ENCODE results near the gene NLN.
A peak's percentile ranks its signal among the peaks of the same experiment; 100 is the strongest.

NLN gene

DNA sequence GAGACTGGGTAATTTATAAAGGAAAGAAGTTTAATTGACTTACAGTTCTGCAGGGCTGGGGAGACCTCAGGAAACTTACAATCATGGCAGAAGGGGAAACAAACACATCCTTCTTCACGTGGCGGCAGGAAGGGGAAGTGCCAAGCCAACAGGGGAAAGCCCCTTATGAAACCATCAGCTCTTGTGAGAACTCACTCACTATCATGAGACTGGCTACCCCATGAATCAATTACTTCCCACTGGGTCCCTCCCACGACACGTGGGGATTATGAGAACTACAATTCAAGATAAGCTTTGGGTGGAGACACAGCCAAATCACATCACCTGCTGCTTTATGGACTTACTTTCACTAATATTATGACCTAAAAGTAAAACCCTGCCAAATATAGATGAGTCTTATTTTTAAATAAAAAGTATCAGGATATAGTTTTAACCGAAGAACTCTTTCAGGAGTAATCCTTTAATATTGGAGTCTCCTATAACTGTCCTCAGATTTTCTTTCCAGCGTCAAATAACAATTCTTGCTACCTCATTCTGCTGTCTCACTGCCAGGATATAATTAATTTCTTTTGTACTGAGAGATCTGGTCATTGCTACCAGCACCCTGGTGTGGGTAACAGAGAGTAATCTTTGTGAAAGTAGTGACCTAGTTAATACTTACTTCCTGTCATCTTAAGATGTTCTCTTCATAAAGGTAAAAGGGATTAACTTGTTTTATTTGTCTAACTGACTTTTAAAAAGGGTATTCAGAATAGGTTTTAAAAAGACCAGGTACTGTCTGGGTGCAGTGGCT lies 68.6 kb downstream of the NLN start:
- H3K4me3 ChIP-seq (ENCODE audit: control insufficient read depth, low read depth, low read length), result no peak overlapping the region
- no peak for DNase-seq (ENCODE audit: low read depth)

DNA sequence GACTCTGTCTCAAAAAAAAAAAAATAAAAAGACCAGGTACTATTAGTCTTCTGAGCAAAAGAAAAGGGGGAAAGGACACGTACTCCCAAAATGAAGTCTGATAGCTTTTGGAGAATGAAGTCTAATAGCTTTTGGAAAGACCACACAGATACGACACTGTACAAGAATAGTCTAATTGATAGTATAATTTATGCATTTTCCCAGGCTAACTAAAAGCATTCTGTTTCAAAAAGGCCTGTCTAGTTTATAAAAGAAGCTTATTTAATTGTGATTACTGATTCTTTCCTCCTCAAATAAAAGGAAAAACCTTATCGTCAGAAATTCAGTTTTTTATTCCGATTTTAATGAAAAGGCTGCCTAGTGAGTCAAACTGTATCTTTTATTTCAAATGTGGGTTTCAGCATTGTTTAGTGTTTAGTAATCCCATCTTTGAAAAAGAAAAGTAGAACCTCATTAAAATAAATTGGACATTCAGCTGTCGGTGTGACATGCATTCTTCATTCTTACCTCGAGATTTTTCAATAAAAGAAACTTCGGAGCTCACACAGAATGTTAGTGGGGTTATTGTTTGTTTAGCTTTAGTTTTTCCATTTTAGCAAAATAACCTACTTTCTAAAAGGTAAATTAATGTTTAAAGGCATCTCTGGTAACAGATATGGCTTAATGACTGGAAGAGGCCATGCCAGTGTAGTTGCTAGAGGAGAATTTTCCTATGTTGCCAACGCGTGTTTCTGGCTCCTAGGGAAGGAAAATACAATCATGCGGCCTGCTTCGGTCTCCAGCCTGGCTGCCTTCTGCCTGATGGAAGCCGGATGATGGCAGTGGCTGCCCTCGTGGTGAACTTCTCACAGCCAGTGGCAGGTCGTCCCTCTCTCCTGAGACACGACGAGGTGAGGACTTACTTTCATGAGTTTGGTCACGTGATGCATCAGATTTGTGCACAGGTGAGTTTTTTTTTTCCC lies 70.0 kb downstream of the NLN start:
- no peak overlapping the region for H3K4me3 ChIP-seq (ENCODE audit: control insufficient read depth, low read depth, low read length)
- TF ChIP-seq, protein P1, sequence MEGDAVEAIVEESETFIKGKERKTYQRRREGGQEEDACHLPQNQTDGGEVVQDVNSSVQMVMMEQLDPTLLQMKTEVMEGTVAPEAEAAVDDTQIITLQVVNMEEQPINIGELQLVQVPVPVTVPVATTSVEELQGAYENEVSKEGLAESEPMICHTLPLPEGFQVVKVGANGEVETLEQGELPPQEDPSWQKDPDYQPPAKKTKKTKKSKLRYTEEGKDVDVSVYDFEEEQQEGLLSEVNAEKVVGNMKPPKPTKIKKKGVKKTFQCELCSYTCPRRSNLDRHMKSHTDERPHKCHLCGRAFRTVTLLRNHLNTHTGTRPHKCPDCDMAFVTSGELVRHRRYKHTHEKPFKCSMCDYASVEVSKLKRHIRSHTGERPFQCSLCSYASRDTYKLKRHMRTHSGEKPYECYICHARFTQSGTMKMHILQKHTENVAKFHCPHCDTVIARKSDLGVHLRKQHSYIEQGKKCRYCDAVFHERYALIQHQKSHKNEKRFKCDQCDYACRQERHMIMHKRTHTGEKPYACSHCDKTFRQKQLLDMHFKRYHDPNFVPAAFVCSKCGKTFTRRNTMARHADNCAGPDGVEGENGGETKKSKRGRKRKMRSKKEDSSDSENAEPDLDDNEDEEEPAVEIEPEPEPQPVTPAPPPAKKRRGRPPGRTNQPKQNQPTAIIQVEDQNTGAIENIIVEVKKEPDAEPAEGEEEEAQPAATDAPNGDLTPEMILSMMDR (conservative IDR thresholded peaks at IDR 0.05; ENCODE audit: control insufficient read depth, insufficient read depth, low read depth, low read length), result no peak
- no peak for DNase-seq (ENCODE audit: low read depth)

More for the DNA sequence above, 68.6 kb downstream of the NLN start:
- TF ChIP-seq, protein P1 (conservative IDR thresholded peaks at IDR 0.05; ENCODE audit: control insufficient read depth, insufficient read depth, low read depth, low read length), result no peak

DNA sequence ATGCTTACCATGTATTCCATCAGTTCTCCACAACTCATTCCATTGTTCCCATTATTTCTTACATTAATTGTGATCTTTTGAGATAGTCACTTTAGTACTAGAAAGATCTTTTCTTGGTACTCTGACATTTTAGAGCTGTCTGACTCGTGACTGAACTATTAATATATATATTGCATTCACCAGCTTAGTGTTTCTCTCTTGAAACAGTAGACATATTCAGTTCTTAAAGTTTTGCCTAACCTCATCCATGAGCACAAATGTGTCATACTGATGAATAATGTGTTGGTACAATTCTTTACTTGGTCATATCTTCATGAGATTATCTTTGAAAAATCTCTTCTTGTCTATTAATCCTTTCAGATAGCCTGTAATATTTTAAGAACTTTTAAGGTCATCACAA lies 74.3 kb downstream of the NLN start:
- TF ChIP-seq, protein P1 (conservative IDR thresholded peaks at IDR 0.05; ENCODE audit: control insufficient read depth, insufficient read depth, low read depth, low read length), result no peak
- DNase-seq (ENCODE audit: low read depth), result peak; percentile 33
- H3K4me3 ChIP-seq (ENCODE audit: control insufficient read depth, low read depth, low read length), result no peak overlapping the region

DNA sequence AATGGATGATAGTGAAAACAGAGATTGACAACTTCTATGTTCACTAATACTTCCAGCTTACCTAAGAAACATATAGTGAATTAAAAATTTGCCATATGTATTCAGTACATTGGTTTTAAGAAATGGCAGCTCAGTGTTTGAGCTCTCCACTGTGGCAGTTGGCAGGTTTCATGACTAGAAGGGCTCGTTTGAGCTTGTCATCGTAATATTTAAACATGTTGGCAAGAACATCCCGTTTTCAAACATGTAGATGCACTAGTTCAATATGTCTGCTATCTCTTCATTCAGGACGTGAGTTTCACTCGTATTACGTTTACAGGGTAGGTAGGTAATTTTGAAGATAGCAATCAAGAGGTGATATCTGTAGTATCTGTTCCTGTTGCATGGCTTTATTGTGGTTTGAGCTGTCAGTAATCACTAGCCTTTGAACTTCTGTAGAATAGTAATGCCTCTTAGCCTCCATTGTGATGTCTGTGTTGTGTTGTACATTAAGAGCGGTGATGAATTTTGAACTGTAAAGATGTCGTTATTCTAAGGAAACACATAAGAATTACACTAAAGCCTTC lies 74.8 kb downstream of the NLN start:
- TF ChIP-seq, protein P1 (conservative IDR thresholded peaks at IDR 0.05; ENCODE audit: control insufficient read depth, insufficient read depth, low read depth, low read length), result no peak
- no peak overlapping the region for H3K4me3 ChIP-seq (ENCODE audit: control insufficient read depth, low read depth, low read length)
- DNase-seq (ENCODE audit: low read depth), result no peak

DNA sequence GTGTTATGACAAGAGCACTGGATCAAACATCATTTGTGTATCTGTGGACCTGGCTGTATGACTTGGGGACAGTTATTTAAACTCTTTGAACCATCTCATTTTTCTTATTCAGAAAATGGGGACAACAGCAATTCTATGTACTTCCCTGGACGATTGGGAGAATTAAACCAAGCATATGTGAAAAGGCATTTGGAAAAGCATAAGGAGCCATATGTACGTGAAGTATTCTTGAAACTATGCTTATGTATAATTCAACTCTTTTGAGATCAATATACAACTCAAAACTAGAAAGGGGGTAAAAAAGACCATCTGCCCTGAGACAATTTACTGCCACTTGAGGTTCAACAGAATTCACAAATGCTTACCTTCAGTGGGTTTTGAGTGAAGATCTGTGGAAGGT lies 75.5 kb downstream of the NLN start:
- TF ChIP-seq, protein P1 (conservative IDR thresholded peaks at IDR 0.05; ENCODE audit: control insufficient read depth, insufficient read depth, low read depth, low read length), result no peak
- no peak for DNase-seq (ENCODE audit: low read depth)
- no peak overlapping the region for H3K4me3 ChIP-seq (ENCODE audit: control insufficient read depth, low read depth, low read length)

DNA sequence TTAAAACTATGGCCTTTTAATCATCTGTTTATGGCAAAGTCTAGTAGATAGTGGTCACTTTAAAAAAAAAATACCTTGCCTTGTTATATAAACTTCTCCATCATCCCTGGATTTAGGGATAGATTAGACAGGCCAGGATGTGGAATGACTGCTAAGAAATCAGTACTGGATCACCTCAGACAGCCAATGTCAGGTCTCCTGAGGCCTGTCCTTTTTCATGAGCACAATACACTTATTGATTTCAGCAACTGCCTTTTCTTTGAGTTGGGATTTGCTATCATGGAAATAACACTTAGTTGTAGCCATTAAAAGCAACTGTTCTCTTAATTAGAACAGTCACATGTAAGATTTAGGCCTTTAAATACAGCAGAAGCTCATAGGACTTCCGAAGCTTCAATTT lies 77.9 kb downstream of the NLN start:
- no peak for DNase-seq (ENCODE audit: low read depth)
- TF ChIP-seq, protein P1 (conservative IDR thresholded peaks at IDR 0.05; ENCODE audit: control insufficient read depth, insufficient read depth, low read depth, low read length), result no peak
- H3K4me3 ChIP-seq (ENCODE audit: control insufficient read depth, low read depth, low read length), result no peak overlapping the region
